ENCODE data around the gene NTRK3.

The NTRK3 gene

GRCh38 chr15:87967951-87968350 lies 288.6 kb downstream of the NTRK3 start:
- DNase-seq = no peak

DNA sequence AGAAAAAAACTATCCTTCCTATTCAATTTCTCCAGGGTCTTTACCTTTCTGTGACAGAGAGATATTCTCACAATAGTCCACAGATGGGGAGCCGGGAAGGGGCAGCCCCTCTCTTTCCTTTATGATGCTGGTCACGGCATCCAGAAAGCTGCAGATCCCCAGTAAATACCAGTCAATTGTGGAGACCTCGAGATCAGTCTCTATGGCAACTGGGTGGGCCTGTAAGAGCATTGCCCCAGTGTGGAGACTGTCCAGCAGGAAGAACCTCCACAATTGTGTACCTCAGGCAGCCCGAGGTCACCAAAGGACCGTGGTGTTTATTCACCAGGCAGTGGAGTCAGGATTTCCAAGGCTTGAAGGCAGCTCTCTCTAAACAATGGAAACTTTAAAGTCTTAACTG lies 291.2 kb downstream of the NTRK3 start:
- no peak for DNase-seq

DNA sequence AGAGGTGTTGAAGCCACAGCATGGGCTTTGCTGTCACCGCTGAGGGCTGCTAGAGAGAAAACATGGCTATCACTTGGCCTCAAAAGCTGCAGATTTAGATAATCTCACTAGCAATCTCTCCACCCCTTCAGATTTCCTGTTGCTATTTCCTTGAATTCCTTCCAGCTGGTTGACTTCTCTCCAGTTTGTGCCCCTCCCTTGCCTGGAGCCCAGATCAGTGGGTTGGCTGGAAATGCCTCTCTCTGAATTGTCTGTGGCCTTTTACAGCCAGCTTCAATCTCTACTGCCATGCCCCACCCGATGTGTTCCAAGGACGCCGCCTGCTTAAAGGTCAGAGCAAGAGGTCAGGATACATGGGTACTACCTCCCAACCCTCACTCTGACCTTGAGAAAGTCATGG lies 294.1 kb downstream of the NTRK3 start:
- no peak for DNase-seq

DNA sequence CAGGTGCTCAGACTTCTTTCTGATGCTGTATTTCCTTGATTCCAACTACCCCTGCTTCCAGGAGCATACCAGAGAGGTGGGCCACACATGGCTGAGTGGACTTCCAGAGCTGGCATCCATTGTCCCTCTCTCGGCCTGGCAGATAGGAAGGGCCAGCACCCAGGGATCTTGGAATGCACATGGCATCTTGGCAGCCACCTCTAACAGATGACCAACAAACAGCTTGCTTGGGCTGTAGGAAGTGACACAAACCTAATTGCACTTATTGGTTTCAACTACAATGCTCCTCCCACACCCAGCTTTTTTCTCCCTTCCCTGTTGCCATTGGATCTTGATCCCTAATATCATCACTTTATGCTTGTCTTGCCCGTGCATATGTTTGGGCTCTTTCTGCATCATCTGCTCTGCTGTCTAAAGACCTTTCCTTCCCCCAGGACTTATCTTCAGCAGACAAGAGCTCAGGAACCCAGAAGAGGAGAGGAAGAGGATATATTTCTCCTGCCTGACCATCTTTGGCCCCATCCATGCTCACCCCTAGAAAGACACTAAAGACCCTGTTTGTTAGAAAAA lies 294.6 kb downstream of the NTRK3 start:
- no peak for DNase-seq

DNA sequence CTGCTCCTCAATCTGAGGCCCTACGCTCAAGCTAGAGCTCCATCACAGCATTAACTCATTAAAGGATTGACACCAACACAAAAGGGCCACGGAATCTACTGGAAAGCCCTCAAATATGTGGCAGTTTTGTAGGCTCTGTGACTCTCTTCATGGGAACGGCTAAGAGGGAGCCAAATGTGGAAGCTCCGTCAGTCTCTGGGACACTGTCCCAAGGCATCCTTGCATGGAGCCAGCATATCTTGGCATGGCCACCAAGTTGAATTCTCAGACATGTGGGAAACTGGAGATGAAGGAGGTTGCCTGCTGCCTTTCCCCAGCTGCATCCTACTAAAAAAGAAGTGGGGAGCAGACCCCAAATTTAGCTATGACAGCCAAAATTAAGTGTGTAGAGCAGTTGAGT lies 296.9 kb downstream of the NTRK3 start:
- DNase-seq = no peak

GRCh38 chr15:87959080-87959479 lies 297.5 kb downstream of the NTRK3 start:
- DNase-seq = no peak

DNA sequence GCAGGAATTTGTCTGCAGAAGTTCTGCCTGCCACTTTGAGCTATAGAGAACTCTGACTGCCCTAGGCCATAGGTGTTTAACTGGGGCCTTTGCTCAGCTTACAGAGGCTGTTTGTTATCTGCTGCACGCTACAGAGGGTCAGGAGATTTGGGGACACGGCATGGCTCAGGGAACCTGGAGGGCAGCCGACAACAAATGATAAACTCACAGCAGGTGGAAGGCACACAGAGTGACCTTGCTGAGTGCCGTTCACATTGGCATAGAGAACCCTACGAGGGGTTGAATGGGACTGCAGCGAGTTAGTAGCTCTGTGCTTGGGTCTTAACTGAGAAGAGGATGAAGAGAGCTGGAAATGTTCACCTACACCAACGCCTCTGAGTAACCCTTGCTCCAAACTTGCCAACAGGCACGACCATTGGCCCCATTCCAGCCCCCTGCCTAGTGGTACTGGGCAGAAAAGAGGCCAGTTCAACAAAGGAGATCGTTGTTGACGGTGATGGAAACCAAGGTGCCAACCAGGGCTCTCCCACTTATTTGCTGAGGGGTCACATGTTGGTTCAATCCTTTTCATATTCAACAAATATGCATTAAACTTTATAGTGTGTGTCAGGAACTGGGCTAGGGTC lies 301.1 kb downstream of the NTRK3 start:
- DNase-seq = no peak

DNA sequence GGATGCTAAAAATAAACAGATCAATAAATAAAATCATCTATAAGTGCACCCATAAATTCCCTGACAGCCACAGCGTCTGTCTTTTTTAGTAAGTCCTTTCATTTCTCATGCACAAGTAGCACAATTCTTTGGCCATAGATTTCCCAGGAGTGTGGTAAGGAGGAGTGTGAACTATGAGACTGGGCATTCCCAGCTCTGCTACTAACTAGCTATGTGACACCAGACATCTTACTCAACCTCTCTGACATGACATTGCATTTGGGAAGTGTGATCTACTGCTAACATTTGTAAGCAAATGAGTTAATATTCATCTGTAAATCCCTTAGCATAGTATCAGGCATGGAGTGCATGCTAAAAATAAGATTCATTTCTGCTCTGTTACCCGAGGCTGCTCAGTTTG lies 301.7 kb downstream of the NTRK3 start:
- DNase-seq = no peak

GRCh38 chr15:87952736-87953287 lies 303.7 kb downstream of the NTRK3 start:
- DNase-seq = no peak

- no peak for DNase-seq
Measured at GRCh38 chr15:87949575-87950223, 306.8 kb downstream of the NTRK3 start.

DNA sequence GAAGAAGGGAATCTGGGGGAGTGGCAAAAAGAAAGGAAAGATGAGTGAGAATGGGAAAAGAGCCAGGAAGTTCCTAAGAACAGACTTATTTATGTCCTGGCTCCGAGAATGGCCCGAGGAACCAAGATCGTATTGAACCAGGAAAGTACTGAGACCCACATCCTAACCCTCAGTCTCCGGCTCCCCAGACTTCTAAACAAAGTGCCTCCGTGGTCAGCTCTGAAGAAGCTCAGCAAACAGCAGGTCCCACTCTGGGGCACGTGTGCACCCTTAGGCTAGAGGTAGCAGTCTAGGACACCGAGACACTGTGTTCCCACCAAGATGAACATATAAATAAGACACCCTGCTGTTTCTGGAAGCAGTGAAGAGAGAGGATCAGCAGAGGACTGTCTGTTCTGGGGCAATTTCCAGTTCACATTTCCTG lies 307.4 kb downstream of the NTRK3 start:
- no peak for DNase-seq

DNA sequence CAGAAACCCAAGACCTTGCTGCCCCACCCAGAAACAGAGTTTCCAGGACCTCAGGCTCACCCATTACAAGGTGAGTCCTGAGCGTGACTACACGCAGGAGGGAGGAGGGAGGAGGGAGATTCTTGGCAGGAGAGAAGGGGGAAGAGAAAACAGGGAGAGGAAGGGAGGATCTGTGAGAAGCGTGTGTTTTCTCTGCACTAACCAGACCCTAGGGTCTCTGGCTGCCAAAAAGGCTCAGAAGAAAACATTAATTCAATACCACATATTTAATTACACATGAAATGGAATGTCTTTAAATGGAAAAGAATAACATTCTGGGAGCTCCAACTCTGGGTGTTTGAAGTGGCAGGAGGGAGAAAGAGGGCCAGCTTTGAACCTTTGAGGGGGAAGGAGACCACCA lies 309.0 kb downstream of the NTRK3 start:
- no peak for DNase-seq

DNA sequence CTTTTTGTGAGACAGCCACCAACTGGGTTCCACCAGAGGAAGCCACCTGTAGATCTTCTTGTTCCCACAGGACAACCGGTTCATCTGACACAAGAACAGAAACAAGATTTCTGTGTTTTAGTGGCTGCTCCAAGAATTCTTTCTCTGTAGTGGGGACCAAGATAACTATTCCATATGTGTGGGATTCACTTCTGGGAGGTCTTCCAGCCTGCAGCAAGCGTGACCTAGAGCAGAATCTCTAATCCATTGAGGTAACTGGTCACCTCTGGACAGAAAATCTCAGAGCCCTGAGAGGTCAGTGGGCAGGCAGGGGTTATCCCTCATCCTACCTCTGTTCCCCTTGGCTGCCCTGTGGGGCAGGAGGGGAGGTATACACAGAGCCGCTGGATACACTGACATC lies 311.3 kb downstream of the NTRK3 start:
- no peak for DNase-seq

GRCh38 chr15:87944691-87945090 lies 311.8 kb downstream of the NTRK3 start:
- no peak for DNase-seq

DNA sequence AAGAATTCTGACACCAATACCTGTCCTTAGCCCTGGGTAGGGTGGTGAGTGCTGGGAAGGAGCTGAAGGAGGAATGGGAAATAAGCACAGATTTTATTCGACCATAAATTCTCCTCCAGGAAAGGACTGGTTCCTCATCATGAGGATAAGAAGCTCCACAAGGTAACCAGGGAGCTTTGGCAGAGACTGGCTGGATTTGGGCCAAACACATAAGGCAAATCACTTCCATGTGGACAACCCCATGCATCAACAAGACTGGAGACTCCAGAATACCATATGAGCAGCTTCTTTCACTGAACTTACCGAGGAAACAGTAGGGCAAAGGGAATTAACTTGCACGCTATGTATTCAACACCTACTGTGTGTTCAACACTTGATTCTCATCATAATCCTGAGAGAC lies 312.5 kb downstream of the NTRK3 start:
- no peak for DNase-seq

- no peak for DNase-seq
Measured at GRCh38 chr15:87943626-87944025, 312.9 kb downstream of the NTRK3 start.

DNA sequence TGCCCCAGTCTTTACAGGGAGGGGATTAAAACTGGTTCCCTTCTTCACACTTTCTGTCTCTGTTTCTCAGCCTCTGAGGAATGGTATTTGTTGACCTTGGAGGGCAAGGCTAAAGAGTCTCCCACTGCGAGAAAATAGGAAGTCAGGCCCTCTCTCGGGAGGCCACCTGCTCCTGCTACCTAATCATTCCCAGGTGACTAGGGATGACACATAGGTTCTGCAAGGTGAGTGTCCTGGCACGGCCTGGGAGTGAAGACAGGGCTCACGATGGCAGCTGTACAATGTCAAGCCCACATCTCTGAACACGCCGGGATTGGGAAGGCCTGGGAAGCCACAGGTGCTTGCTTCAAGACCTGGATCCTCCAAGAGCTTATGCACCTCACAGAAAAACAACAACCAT lies 314.2 kb downstream of the NTRK3 start:
- DNase-seq = no peak

- no peak for DNase-seq
Measured at GRCh38 chr15:87941606-87942005, 314.9 kb downstream of the NTRK3 start.

DNA sequence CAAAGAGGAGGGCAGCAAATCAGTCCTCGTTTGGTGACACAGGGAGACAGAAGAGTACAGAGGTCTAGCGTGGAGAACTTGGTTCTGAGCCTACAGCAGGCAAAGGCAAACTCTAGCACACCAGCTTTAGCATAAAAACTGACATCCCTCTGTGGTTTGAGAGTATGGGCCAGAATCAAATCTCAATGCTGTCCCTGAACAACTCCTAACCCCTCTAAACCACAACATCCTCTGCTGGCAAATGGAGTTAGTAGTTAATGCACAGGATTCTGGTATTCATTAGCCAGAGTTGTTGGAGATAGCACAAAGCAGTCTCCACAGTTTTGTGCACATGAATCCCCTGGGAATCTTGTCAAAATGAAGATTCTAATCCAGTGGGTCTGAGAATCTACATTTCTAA lies 315.8 kb downstream of the NTRK3 start:
- no peak for DNase-seq

- no peak for DNase-seq
Measured at GRCh38 chr15:87939848-87940457, 316.6 kb downstream of the NTRK3 start.

- no peak for DNase-seq
Measured at GRCh38 chr15:87938031-87938430, 318.5 kb downstream of the NTRK3 start.

DNA sequence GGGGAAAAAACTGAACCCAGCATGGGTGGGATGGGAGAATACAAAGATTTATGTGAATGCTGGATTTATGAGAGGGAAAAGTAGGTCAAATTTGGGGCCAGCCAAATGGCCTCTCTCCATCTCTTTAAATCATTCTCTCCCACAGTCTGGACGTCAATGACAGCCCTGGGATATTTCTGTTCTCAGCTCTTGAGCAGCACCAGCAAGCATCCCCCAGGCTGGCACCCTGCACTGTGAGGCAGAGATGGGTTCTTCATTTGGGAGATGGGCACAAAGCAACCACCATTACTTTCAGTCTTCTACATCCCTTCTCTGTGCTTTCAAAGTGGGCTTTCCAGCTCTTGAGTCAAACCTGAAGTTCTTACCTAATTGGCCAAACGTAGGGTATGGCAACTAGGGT lies 321.0 kb downstream of the NTRK3 start:
- no peak for DNase-seq

GRCh38 chr15:87931584-87931983 lies 325.0 kb downstream of the NTRK3 start:
- DNase-seq = no peak

DNA sequence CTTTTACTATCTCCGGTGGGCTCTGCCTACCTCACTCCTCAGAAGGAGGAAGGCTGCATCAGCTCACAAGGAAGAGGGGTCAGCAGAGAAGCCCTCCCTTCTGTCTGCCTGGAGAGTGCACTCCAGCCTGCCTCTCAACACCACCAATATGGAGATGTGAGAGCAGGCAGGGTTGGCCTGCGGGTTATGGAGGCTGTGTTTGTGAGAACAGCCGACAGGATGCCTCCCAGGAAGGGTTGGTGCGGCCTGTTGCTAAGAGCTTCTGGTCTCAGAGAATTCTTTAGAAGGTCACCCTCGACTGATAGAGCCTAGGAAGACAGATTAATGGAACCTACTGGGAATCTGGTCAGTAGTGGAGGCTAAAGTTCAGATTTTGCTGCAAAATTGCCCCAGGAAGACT lies 326.1 kb downstream of the NTRK3 start:
- DNase-seq = no peak
